DMS79 (cell line): ENCODE data around the gene STAM2.

Source experiments
- DNase-seq: peaks from one replicate; lab custom pipeline; 2025; lab: John Stamatoyannopoulos, UW

Gene STAM2

DNA sequence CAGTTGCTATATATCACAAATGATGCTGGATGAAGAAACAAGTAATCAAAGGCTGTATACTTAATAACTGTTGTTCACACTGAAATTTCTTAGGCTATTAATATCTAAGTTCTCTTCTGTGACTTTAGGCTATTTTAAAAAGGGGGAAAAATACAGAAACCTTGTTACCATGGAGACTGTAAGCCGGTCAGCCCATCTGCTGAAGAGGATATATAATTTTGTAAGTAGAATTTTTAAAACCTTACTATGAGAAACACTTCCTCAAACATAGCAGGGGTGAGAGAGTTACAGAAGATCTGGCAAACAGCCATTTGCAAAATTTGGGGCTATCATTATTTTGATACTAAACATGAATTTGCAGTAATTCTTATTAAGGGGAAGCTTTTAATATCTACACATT, 104.5 kb downstream of the STAM2 start:
- DNase-seq = no peak

- DNase-seq = no peak
Measured at GRCh38 chr2:152068226-152068625, 107.3 kb downstream of the STAM2 start.

GRCh38 chr2:152067823-152068222, 107.7 kb downstream of the STAM2 start:
- no peak for DNase-seq
